CD1c-positive myeloid dendritic cell (primary cell): ENCODE measurements around the gene FOXE1.

ENCODE experiments used
- DNase-seq: peaks from one replicate; pipeline ENCODE4 v3.0.0-alpha.2; 2016; ENCODE audit errors: extremely low spot score

The FOXE1 gene

DNA sequence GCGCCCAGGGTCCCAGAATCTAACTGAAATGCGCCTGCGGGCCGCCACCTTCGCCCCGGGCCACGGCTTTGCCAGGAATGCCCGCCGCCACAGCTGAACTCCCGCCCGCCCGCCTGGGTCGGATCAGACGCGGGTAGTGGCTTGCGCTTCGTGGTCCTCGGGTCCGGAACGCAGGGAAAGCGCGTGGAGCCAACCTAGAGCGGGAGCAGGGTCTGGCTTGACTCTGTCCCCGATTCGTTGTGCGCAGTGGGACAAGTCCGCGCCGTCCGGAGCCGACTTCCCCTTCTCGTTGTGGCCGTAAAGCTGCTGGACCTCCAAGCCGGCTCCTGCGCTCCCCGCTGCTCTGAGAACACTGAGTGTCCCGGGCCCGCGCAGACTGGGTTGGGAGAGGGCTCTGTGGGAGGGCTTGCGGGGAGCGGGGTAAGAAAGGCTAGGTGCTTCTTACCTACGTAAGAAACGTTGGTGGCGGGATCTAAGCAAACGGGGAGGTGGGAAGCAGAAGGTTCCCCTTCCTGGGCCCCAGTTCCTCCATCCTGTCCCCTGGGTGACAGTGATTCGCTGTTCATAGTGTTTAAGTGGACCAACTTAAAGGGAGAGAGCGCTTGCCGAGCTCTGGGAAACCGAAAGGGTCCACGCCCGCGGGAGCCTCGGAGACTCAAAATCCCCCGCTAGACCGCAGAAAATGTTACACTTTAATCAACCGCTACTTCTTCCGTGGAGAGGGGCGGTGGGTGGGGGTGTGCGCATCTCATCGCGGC lies 4.4 kb upstream of the FOXE1 start:
- DNase-seq = peak; percentile 48

DNA sequence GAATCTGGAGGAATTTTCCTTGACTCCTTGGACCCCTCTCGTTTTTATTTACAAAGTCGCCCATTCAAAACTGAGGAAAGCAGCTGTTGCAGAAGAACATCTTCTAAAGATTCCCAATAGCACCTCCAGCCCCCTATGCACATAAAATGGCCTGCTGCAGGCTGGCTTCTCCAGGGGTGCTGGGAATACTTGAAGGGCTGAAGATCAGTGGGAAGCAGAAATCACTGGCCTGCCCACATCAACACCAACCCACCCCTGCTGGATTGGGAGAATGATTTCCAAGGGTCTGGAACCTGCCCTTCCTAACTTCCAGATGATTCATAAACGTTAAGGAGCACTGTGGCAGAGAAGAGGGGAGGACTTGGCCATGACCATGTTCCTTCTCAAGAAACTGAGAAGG lies 3.0 kb upstream of the FOXE1 start:
- no peak for DNase-seq

DNA sequence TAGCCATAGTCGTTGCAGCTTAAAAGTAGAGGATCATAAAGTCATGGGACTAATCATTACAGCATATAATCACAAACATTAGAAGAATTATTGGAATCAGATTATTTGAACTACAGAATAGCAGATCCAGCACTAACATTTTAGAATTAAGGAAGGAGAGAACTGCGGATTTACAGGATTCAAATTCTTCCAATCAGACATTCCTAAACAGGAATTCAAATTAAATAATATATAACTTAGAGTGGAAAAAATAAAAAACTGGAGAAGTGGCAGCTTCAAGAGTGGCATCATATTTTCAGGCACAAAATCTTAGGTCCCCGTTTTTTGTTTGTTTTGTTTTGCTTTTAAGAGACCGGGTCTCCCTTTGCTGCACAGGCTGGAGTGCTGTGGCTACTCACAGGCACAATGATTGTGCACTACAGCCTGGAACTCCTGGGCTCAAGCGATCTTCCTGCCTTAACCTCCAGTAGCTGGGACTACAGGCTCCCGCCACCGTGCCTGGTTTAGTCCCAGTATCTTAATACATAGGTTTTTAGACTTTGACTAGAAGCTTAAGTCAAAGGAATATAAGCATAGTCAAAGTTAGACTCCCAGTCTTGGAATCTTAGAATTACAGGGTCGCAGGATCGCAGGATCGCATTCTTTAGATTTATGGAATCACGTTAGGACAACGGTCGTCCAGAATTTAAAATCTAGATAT lies 2.1 kb upstream of the FOXE1 start:
- no peak for DNase-seq

DNA sequence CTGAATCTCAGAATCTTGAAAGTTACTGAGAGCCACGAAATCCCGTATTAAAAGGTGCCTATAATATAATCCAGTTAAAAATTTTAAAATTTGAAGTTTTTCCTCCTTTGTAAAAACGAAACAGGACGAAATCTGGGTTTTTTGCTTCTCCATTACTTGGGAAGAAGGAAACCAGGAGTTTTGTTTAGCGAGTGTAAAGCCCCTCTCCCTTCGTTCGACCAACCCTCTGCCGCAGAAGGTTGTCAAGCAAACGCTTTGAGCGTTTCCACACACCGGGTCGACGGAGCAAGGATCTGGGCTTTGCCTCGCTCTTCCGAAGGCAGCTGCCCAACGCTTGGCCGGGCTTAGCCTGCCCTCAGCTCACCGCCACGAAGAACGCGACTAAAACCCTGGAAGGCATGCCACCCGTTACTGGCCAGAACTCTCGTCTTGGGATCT lies 1.6 kb upstream of the FOXE1 start:
- no peak for DNase-seq

DNA sequence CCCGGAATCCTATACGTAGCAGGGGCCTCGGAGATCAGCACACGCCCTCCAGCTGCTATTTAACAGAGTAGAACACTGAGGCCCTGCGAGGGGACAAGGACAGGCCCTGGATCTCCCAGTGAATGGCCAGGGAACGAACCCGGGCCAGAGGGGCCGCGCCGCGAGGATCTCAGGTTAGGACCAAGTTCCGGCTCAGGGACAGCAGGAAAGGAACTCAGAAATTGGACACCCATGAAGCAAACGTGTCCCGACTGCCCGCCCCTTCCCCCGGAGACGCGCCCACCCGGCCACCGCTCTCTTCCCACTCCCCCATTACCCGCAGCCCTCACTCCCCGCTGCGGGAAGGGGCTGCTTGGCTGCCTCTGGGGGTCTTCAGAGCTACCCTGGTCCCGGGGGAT lies 1.0 kb upstream of the FOXE1 start:
- no peak for DNase-seq

DNA sequence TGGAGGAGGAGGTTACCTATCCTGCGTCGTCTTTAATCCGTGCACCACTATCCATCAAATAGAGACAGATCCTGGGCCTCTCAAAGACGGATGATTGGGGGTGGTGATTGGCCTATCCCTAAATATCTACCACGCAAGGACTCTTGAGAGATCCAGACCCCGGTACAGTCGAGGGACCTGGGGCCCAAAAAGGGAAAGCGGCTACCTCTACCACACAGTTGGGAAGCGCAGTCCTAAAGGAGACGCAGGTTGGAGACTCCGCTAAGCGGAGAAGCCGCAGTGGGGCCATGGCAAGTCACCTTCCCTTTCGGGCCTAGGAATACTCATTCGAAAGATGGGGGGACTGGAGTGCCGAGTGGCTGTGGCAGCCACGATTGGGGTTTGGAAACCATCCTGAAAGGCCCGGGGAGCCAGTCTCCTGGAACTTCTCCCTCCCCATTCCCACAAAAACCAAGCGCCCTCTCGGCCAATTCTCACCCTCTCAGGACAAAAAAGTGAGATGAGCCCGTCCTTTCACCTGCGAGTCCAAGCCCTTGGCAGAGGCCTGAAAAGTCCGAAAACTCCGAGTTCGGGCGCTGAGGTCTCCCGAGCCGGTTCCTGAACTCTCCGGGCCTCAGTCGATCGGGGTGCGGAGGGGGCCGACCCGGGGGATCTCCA lies 499 bp upstream of the FOXE1 start:
- no peak for DNase-seq

DNA sequence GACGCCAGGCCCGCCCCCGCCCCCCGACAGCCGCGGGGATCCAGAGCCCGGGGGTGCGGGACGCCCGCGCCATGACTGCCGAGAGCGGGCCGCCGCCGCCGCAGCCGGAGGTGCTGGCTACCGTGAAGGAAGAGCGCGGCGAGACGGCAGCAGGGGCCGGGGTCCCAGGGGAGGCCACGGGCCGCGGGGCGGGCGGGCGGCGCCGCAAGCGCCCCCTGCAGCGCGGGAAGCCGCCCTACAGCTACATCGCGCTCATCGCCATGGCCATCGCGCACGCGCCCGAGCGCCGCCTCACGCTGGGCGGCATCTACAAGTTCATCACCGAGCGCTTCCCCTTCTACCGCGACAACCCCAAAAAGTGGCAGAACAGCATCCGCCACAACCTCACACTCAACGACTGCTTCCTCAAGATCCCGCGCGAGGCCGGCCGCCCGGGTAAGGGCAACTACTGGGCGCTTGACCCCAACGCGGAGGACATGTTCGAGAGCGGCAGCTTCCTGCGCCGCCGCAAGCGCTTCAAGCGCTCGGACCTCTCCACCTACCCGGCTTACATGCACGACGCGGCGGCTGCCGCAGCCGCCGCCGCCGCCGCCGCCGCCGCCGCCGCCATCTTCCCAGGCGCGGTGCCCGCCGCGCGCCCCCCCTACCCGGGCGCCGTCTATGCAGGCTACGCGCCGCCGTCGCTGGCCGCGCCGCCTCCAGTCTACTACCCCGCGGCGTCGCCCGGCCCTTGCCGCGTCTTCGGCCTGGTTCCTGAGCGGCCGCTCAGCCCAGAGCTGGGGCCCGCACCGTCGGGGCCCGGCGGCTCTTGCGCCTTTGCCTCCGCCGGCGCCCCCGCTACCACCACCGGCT lies 1.0 kb downstream of the FOXE1 start:
- peak; percentile 77 for DNase-seq

DNA sequence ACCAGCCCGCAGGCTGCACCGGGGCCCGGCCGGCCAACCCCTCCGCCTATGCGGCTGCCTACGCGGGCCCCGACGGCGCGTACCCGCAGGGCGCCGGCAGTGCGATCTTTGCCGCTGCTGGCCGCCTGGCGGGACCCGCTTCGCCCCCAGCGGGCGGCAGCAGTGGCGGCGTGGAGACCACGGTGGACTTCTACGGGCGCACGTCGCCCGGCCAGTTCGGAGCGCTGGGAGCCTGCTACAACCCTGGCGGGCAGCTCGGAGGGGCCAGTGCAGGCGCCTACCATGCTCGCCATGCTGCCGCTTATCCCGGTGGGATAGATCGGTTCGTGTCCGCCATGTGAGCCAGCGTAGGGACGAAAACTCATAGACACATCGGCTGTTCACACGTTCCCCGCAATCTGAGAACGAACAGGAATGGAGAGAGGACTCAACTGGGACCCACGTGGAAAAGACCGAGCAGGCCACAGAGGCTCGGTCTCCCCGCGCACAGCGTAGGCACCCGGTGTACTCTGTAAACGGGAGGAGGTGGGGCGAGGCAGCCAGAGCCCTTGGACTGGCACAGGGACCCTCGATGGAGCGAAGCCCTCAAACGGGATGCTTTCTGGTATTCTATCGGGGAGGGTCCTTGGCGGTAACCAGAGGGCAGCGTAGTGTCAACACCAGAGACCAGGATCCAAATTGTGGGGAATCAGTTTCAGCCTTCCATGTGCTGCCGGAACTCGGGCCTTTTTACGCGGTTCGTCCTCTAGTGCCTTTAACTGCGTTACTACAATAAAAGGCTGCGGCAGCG lies 1.9 kb downstream of the FOXE1 start:
- DNase-seq = no peak

DNA sequence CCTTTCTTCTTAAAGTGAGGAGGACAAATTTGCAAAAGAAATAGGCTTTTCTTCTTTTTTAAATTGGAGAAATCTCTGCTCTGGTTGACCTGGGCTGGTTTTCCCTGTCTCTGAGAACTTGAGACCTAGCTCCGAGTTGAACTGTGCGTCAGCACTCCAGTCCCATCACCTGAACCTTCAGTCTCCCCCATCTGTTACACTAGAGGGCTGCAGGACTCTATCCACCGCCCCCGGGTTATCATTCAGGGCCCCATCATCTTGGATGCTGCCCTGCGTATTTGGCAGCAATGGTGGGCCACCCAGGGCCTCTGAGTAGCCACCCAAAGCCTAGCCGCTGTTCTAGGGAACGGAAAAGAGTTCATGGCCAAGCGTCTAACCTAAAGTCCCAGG lies 2.5 kb downstream of the FOXE1 start:
- DNase-seq = no peak

DNA sequence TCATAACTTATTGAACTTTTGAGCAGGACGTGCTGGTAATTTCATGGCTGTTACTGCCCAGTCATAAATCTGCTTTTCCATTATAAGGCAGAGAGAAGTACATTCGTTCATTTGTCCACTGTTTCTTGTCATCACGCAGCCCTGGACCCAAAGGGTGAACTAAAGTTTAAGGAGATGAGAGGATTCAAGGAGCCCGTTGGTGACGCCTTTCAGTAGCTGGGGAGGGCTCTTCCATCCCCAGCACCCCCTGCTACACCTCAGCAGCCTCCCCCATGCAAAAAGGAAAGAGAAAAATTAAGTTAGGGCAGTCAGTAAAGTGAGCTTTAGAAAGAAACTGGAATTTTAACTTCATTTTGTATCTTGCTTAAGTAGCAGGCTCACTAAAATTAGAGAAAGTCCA lies 2.9 kb downstream of the FOXE1 start:
- DNase-seq = no peak

DNA sequence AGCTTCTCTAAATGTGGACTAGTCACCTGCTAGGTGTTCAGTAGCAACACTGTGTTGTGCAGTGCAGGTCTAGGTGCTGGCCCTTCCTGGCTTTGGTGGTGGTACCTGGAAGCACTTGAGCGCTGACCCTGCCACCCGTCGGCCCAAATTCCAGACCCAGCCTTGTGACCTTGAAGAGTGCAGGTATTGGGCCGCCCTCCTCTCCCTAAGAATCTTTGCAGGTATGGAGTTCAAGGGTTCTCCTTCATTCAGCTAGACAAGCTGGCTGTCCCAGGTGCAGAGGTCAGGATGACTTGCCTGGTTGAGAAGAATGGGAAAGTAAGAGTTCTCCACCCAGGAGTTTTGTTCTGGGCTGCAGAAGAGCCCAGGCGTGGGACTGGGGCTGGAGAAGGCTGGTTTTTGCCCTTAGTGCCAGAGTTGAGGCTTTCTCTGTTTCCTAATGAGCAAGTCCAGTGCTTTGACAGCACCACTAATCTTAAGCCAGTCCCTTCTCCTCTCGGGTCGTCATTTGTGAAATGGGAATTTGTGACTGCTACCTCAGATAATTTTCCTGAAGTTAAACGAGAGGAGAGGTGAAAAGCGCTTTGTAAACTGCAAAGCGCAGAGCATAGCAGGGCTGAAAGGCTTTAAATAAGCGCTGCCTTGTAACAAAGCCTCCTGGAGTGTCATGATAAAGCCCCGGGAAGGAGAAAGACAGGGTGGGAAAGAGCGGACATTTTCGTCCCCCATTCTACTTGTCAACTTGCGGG lies 4.0 kb downstream of the FOXE1 start:
- DNase-seq = no peak

DNA sequence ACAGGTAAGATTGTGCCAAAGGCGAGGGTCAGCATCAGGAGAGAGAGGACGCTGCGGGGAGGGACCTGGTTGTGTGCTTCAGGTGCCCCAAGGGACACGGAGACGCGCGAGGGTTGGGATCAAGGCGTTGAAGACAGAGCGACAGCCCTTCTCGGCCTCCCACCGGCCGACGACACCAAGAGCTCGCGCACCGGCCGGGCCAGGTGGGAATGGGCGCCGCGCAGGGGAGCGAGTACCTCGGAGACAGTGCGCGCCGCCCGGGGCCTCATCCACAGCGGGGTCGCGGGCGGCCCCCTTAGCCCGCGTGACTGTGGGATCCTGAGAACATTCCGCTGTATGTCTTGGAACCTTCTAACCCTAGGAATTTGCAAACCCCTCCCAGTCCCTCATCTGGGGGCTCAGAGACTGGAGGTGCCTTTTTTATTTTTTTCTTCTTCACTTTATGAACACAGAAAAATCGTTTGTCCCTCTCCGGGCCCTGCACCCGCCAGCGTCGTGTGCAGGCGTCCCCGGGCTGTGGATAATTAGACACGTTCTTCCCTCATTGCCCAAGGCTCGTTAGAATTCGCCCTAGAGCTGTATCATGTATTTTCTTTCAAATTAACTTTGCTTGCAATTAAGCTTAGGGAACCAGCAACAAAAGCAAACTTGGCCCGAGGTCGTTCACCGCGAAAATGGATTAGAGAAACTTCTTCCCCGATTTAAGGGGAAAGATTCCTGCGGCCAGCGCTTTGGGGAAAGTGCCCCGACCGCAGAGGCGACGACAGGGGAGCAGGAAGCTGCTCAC lies 4.8 kb downstream of the FOXE1 start:
- DNase-seq = peak; percentile 35

DNA sequence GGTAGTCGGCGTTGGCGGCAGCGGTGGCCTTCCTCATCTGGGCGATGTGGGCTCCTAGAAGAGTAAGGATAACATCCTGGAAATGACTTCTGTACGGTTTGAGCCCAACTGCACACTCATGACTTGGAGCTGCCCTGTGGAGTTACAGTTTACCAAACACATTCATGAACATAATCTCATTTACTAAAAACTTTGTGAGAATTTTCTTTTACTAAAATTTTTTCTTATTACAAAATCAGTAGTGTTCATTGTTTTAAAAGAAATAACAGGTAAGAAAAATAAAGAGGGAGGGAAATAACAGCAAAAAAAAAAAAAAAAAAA lies 5.3 kb downstream of the FOXE1 start:
- no peak for DNase-seq

DNA sequence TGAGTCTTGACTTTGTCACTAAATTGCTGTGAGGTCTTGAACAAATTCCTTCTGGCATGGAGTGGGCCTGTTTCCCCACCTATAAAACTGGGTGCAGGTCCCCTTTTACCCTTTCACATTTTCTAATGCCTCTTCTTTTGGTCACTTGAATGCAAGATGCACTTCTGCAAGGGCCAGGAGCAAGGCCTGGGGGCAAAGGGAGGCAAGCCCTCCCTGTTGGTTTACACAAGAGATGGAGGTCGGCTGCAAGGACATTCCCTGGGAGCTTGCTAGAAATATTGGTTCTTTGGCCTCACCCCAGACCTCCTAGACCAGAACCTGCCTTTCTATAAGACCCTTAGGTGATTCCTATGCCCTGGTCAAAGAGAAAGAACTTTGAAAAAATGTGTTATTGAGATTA lies 5.8 kb downstream of the FOXE1 start:
- DNase-seq = no peak

DNA sequence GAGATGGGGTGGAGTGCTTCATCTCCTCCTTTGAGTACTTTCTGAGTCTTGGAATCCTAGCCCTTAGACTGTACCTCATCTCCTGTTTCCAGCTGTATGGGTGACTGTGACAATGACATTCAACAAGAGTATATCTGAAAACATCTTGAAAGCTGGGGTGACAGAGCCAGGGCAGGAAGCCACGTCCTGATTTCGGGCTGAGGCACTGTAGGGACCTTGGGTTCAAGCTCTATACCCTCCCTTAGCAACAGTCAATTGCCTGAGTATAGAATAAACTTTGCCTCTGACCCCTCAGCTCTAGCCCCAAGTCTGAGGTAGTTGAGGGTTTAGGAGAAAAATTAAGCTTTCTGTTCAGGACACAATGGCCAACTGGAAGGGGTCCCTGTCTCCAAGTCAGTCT lies 6.3 kb downstream of the FOXE1 start:
- DNase-seq = no peak

DNA sequence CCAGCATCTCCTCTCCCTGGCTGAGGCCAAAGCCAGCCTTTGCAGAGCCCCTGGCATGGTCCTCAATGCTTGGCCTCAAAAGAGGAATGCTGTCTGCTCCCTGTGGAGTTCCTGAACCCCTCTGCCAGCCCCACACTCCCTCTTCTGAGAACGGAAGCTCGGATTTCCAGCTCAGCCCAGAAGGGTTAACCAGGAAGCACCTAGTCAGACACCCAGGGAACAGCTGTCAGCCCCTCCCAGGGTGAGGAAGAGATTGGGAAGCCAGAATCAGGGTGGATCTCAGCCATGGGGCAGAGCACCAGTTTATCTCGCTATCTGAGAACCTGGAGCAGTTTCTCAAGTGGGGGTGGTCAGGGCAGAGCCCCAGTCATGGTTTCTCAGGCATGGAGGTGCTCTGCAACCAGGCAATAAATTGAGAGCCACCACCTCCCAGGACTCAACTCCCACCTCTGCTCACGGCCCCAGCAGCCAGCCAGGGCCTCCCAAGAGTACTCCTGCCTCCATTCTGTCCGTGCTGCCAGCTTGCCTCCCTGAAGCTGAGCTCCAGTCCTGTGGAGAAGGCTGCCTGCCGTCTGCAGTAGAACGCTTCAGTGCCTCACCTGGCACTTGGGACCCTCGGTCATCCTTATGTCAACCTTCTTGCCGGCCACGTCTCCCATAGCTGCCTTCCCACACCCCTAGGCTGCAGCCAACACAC lies 7.6 kb downstream of the FOXE1 start:
- no peak for DNase-seq

DNA sequence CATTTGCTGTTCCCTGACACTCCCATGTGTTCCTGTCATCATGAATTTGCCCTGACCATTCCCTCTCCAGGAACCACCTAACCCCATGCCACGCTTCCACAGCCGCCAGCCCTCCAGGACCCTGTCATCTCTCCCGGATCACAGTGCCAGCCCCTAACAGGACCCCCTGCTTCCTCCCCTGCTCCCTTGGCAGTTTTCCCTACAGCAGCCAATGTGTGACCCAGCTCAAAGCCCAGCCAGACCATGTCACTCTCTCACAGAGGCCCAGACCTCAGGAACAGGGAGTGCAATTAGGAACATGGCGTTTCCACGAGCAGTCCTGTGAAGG lies 8.1 kb downstream of the FOXE1 start:
- DNase-seq = no peak

DNA sequence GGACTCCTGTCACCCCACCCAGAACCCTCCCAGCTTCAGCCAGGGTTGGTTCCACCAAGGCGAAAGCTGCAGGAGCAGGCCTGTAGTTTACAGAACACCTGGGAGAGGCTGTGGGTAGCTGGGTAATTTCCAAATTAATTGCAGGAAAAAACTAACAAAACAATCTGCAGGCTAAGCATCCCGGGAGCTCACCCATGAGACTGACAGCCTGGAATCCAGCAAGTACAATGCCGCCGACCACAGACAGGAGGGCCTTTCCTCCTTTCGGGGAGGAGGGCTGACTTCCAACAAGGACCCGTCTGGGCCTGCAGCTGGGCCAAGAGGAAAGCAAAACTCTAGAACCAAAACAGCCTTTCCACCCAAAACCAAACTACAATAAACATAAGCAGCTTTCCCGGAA lies 10.3 kb downstream of the FOXE1 start:
- no peak for DNase-seq

DNA sequence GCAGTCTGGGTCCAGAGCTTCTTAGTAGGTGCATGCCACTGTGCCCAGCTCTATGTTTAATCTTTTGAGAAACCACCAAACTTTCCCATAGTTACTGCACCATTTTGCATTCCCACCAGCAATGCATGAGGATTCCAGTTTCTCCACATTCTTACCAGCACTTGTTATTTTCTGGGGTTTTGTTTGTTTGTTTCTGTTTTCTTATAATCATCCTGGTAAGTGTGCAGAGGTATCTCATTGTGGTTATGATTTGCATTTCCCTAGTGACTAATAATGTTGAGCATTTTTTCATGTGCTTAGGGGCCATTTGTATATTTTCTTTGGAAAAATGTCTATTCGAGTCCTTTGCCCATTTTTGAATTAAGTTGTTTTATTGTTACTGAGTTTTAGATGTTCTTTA lies 11.4 kb downstream of the FOXE1 start:
- DNase-seq = no peak

DNA sequence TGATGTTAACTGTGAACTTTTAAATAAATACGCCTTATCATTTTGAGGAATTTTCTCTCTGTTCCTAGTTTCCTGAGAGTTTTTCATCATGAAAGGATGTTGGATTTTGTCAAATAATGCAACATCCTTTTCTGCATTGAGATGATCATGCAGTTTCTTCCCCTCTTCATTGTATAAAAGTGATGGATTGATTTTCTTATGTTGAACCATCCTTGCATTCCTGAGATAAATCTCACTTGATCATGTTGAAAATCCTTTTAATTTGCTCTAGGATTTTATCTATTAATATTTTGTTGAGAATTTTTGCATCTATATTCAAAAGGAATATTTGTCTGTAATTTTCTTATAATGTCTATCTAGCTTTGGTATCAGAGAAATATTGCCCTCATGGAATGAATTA lies 13.3 kb downstream of the FOXE1 start:
- no peak for DNase-seq
